GM21737 (cell line): Measurements from ENCODE around the gene TCF7L1.
A peak's percentile ranks its signal among the peaks of the same experiment; 100 is the strongest.
"Not testable (repeated sequence)": the region's sequence is repeated elsewhere in the genome, so short reads cannot be mapped to it uniquely, and the experiment has no call there.

ENCODE experiments used
- ATAC-seq: cut with Tn5 transposase; IDR thresholded peaks from one replicate; pipeline ENCODE4 v1.9.1; 2021; ENCODE audit warnings: mild to moderate bottlenecking, moderate library complexity; ENCODE audit not compliant: unreplicated experiment

TCF7L1 gene

GRCh38 chr2:85312404-85312803 lies 179.2 kb downstream of the TCF7L1 start:
- ATAC-seq, result no peak

- no peak for ATAC-seq
Observed at GRCh38 chr2:85314884-85315242, 181.7 kb downstream of the TCF7L1 start.

- ATAC-seq, result not testable (repeated sequence)
Observed at GRCh38 chr2:85315921-85316320, 182.7 kb downstream of the TCF7L1 start.

- no peak for ATAC-seq
Observed at GRCh38 chr2:85318222-85319074, 185.3 kb downstream of the TCF7L1 start.

- no peak for ATAC-seq
Observed at GRCh38 chr2:85319796-85320195, 186.6 kb downstream of the TCF7L1 start.

GRCh38 chr2:85323351-85323987 lies 190.3 kb downstream of the TCF7L1 start:
- ATAC-seq, result no peak

GRCh38 chr2:85323988-85324367 lies 190.8 kb downstream of the TCF7L1 start:
- ATAC-seq, result not testable (repeated sequence)

- ATAC-seq, result no peak
Observed at GRCh38 chr2:85324639-85325465, 191.7 kb downstream of the TCF7L1 start.

GRCh38 chr2:85325466-85325811 lies 192.2 kb downstream of the TCF7L1 start:
- ATAC-seq, result no peak

- ATAC-seq, result peak; percentile 30
Observed at GRCh38 chr2:85326406-85327159, 193.4 kb downstream of the TCF7L1 start.

- peak; percentile 23 for ATAC-seq
Observed at GRCh38 chr2:85327160-85327821, 194.1 kb downstream of the TCF7L1 start.

GRCh38 chr2:85327822-85328617 lies 194.8 kb downstream of the TCF7L1 start, which contains the start of gene TGOLN2:
TGOLN2 (minus strand) TSS chr2:85327989; CDS start chr2:85327962, 27 bp downstream.
- ATAC-seq, result peak; percentile 86

GRCh38 chr2:85329181-85329651 lies 196.0 kb downstream of the TCF7L1 start:
- ATAC-seq, result no peak

GRCh38 chr2:85329701-85330100 lies 196.5 kb downstream of the TCF7L1 start:
- ATAC-seq, result not testable (repeated sequence)

GRCh38 chr2:85330839-85331636 lies 197.8 kb downstream of the TCF7L1 start:
- ATAC-seq, result no peak

GRCh38 chr2:85333877-85334276 lies 200.7 kb downstream of the TCF7L1 start:
- ATAC-seq, result not testable (repeated sequence)

- no peak for ATAC-seq
Observed at GRCh38 chr2:85334928-85335327, 201.7 kb downstream of the TCF7L1 start.
